Activated CD8-positive, alpha-beta memory T cell treated with anti-CD3 and anti-CD28 coated beads for 24 hours (primary cell): ENCODE measurements around the gene TANC1.

Source experiments
- DNase-seq: peaks from one replicate; pipeline ENCODE4 v3.0.0-alpha.2; 2020

Gene TANC1

DNA sequence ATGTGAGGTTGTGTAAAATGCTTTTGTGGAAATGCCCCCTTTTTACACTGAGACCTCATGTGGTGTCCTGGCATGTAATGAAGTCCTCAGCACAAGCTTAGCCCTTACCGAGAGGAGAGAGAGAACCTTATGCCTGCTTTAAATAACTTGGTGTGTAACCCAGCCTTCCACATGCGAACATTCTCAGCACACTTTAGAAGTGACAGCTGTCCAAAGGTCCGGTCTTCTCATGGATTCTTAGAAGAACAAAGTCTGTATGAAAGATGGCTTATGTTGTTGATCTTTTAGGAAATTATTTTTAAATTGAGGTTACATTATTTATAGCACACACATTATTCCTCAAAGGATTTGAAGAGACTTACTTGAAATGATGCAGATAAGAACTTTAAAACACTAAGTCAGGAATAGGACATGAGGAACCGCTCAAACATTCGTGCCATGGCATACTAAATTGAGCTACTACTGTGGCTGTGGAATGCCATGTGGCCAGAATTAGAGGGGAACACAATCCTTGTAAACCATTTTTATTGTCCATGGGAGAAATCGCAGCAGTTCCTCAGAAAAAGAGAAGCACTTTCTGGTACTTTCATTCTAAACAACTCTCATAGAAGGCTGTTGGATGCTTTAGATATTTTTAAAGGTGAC, 238.4 kb downstream of the TANC1 start:
- DNase-seq, result no peak

DNA sequence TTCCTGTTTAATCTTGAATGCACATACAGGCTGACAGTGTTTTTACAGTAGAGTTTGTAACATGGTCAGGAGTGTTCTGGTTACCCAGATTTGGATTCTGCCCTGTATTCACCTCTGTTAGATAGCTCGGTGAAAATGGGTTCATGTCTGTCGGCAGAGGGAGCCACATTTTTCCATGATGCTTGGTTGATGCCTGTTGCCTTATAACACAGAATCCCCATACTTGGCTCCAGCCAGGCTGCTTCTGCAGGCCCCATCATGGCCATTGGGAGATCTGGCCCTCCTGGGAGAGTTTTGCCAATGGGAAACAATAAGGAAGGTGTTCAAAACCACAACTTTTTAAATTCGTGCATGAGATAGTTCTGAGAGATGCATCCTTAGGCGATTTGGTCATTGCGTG, 240.0 kb downstream of the TANC1 start:
- DNase-seq, result no peak

DNA sequence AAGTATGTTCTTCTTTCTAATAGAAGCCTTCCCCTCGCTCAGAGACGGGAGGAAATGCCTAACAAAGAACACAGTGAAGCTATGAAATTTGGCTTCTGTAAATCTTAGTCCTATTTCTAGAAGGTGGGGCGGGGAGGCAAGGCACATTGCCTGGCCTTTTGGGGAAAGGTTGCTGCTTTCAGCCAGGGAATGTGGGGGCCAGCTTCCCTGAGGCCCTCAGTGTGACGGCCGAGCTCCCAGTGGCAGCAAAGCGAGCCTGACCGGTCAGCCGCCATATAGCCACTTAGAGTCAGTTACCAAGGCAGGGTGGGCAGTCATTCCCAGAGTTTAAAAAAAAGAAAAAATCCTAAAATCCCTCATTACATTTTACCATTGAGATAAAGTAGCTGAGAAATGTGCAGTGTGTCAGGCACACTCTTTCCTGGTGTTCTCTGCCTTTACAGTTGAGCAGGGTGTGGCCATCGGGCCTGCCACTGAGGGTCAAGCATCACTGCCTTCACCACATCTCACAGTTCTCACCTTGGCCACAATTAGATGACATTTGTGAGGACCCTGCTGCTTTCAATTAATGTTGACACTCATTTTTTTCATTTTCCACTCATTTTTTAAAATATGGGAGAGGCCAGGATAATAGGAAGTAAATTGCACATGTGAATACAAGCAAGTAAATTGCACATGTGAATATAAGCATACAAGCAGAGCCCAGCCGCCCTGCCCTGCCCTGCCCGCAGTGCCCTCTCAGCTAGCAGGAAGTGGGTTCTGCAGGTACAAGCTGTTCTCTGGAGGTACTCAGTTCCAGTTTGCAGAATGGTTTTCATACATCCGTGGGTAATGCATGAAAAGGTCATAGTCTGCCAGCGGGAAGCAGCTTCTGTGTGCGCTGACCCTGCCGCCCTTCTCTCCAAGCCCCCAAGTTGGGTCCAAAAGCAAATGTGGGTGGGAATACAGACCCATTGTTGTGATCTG, 241.2 kb downstream of the TANC1 start:
- no peak for DNase-seq

DNA sequence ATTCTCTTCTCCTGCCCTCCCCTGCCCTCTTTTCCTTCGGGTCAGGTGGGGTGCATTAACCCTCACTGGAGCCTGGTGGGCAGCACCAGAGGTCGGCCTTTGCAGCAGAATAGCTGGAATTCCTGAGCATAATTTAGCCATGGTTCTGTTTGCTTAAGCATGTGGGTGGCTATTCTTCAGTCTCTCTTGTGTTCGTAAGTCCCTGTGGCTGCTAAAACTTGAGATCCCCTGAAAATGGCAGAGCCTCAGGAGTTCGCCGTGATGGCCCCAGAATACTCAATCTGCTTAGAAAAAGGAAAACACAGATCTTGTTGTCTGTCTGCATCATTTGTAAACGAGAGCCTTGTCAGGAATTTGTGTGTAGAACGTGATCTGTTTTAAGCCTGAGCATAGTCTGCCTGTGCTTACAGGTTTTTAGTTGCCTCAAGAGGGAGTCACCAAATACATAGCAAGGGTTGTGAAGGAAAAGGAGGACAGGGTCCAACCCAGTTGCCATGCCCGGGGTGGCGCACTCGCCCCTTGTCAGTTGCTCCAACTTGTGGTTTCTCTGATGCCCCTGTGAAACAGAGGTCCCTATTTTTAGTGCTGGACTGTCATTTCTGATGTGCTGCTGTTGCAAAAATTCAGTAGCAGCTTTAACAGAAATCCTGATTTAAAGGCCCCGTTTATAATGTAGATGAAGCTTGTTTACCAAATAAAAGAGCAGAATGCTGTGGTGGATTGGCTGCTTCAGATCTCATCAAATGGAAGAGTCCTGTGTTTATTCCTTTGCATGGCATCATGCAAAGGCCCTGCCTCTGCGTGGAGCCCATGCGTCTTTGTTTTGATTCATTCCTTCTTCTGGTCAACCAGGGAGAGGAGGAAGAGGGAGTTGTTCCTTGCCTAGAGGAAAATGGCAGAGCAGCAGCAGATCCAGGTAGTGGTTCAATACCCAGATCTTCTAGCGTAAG, 243.3 kb downstream of the TANC1 start:
- DNase-seq, result no peak

DNA sequence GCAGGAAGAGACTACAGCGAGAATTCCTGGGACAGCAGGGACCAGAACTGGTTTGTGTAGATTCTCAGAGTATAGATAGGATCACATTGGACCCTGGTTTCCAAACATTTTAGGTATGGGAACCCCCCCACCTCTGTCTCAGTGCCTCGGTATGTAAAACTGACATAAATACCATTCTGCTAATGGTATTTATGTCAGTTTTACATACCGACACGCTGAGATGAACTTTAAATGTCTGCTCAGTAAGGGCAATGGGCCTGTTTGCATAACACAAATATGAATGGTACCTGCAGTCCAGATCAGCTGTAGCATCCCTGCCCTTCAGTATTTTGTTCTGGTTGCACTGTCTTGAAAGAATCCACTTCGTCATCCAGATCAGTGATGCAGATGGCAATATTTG, 244.9 kb downstream of the TANC1 start:
- DNase-seq, result no peak

DNA sequence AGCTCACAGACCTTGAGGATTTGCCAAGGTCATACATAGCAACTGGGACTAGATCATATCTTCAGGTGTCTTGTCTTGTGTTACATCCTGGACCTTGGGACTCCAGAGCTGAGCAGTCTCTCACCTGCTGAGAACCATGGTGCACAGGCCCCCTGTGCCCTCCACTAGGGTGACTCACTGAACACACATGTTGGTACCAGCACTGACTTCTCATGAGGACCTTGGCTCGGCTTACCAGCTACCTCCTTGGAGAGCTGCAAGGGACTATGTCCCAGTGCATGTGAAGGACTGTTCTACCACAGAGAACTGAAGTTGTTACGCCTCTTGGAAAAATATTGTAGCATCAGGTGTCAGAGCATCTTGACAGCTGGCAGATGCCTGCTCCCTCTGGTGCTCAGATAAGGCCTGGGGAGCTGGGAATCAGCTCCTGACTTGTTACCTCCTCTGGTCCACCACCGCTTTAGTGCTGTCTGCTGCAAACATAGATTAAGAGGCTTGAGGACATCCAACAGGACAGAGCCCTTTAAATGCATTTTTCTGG, 246.0 kb downstream of the TANC1 start:
- peak; percentile 48 for DNase-seq

DNA sequence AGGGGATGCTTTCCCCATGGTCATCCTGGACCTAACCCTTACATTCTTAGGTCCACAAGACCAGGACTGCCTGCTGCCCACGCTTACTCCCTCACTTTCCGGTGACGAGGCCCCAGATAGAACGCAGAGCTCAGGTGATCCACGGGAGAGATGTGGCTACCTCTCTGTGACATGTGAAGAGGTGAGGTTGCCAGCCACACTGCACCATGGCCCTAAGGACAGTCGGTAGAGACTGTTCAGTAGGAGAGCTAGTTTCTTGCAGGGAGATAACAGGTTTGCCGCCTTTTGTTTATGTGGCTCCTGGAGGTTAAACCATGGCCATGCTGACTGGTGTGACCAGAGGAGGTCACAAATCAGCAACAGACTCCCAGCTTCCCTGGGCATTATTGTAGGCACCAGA, 246.7 kb downstream of the TANC1 start:
- no peak for DNase-seq

DNA sequence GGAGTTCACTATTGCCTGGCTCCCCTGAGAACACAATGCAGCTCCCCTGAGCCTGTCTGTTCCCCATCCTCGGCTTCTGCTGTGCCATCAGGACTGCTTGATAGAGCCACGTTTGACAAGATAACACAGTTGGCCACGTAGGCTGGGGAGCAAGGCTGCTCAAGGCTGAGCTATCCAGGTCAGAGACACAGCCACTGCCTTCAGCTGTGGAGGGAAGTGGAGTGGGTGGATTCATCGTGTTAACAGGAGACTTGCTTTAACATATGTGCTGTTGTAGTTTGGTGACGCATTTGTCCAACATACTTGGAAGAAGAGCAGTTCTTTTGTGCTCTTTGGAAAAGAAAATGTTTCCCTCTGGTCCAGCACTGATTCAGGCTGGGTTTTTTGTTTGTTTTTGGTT, 249.2 kb downstream of the TANC1 start:
- DNase-seq, result no peak

DNA sequence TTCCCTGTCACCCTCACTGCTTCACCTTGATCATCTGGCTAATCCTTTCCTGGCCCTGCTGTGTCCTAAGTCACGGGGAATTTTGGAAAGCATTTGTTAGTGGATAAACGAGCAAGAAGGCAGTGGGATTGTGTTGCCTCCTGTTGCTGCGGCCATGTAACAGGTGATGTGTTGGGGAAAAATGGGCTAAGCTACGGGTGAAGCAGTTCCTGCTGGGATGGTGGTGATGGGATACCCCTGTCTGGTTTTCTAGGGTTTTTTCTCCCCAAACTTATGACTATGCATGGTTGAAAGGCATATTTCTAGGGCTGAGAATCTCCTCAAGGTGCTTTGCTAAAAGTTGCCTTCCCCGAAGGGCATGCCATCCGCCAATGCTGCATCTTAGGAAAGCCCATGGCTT, 249.9 kb downstream of the TANC1 start:
- DNase-seq, result peak; percentile 4

DNA sequence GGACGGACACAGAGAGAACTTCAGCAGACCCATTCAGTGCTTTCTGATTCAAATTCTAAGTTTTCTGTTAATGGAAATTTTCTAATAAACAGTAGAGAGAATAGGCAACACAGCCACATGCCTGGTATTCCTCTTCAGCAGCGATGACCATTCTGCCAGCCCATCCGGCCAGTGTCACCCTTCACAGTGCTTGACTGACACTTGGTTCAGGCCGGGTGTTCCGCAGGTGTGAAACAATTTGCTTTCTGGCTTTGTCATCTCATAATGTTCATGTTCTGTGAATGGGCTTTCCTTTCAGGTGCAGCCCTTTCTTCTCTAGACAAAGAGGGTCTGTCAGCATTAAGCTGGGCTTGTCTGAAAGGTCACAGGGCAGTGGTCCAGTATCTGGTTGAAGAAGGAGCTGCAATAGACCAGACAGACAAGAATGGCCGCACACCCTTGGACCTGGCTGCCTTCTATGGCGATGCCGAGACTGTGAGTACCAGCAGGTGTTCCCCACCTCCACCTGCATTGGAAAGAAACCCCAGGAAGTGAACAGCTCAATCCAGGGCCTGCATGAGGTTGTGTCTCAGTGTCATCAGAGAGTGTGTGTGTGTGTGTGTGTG, 251.1 kb downstream of the TANC1 start:
- peak; percentile 24 for DNase-seq

DNA sequence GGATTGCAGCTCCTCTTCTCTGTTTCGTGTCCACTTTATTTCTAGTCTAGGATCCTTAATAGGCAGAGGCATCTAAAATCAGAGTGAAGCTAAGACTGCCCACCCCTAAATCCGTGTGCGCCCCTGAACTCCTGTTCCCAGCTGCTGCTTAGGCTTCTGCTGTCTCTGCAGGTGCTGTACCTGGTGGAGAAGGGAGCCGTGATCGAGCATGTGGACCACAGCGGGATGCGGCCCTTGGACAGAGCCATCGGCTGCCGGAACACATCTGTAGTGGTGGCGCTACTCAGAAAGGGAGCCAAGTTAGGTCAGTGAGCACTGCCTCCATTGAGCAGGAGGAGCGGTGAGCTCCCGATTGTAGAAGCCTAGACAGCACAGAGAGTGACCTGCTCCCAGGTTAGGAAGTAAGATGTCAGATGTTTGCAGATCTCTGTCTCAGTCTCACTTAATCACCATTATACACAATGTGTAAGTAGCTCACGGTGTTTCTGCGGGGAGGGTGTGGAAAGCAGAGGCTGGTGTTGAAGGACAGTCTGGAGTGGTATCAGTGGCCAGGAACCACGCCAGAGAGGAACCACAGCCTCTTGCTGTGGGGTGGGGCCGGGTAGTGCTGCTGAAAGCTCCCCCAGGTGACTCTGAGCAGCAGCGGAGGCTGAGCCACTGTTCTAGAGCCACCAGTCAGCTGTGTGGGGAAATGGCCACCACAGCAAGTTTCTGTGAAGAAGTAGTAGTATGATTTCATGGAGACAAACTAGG, 255.8 kb downstream of the TANC1 start:
- peak; percentile 50 for DNase-seq

DNA sequence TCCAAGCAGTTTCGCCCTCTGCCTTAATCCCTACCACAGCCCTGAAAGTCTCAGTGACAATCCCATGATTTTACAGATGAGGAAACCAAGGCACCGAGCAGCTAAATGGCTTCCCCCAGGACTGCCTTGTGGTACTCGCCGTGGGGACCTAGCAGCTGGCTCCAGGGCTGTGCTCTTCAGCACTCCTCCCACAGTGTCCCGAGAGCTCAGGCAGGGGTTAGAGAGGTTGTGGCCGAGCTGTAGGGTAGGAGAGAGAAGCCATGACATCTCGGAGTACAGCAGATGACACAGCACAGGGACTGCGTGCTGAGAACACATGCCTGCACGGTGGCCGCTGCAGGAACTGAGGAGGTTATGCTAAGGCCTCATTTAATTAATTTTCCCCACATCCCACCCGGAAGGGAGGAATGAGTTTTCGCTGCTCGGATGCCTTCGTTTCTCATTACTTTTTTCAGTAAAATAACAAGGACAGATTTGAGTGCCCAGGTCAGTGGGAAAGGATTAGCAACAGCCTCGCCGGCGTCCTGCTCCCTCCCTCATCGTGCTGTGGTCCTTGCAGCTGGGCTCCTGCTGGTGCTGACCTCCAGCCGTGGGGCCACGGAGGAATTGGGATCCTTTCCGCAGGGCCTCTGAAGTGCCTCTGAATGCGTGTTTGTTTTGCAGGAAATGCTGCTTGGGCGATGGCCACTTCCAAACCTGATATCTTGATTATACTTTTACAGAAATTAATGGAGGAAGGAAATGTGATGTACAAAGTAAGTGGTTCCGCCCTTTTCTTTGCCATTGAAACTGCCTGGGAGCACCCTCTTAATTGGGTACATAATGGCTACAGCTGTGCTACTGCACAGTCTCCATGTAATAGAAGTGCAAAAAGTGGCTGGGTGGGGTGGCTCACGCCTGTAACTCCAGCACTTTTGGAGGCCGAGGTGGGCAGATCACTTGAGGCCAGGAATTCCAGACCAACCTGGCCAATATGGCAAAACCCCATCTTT, 256.9 kb downstream of the TANC1 start:
- peak; percentile 26 for DNase-seq

DNA sequence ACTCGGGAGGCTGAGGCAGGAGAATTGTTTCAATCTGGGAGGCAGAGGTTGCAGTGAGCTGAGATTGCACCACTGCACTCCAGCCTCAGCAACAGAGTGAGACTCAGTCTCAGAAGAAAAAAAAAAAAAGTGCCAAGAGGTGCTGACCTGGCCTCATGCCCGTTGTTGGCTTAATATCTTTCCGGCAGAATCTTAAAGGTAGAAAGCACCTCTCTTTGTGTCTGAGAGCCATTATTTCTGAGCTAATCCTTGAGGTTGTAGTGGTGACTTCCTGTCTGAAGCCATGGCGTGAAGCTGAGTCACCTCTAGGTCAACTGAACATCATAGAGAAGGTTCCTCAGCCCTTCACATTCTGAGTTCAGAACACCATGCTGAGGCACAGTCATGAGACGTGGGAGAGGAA, 257.6 kb downstream of the TANC1 start:
- DNase-seq, result peak; percentile 60

DNA sequence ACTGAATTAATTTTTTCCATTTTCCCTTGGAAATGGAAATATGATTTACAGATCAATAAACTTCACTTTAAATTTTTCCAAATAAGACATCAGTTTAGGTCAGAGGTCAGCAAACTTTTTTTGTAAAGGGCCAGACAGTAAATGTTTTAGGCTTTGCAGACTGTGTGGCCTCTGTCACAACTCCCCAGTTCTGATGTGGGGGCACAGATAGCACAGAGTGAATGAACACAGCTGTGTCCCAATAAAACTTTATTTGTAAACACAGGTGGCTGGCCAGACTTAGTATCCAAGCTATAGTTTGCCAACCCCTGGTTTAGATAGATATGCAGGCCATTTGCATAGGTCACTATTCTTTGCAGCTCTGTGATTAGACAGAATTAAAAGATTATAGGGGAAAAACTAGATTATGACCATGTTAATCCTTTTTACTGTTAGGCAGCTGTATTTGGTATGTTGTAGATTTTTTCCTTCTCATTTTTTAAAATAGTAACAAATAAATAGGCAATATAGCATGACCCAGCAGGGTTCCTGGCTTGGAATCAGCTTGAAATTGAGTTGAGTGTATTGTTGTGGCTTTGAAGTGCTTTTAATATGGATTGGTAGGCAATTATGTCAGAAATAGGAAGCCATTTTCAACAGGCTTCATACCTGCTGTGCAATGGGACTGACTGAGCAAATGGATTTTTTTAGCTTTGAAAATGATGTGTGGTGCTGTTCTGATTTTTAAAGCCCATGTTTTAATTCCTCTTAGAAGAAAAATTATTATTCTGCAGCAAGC, 258.4 kb downstream of the TANC1 start:
- DNase-seq, result peak; percentile 43

DNA sequence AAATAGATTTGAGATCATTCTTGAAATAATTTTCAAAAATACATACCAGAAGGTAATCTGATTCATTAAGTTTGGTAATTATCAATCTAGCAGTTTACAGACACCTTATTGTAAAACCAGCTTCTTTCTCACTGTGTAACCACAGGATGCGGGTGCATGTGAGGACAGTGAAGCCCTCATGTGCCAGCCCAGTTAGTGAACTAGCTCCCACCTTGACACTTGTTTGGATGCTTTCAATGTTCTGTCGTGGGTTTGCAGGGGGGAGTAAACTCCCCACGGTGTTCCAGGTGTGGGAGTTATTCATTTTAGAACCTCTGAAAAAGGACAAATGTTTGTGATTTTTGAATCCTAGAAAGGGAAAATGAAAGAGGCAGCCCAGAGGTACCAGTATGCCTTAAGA, 259.0 kb downstream of the TANC1 start:
- peak; percentile 40 for DNase-seq

DNA sequence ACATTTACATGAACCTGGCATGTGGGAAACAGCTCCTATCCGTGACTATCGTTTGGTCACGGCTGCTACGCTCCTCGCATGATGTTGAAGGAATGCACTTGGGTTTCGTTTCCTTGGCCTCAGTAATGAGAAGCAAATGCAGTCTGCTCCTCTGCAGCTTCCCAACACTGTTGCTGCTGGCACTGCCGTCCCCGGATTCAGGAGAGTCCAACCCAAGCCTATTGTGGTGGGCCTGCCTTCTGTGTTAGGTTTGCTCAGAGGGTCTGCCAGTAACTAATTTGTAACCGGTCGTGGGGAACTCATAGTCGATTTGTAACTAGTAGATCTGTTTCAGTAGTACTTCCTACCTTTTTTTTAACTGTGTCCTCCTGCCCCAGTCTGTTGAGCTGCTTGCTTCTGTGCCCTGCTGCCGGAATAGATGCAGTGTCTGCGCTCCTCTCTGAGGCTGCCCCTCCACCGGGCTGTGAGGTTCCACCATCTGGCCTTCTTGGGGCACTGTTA, 259.7 kb downstream of the TANC1 start:
- peak; percentile 44 for DNase-seq

DNA sequence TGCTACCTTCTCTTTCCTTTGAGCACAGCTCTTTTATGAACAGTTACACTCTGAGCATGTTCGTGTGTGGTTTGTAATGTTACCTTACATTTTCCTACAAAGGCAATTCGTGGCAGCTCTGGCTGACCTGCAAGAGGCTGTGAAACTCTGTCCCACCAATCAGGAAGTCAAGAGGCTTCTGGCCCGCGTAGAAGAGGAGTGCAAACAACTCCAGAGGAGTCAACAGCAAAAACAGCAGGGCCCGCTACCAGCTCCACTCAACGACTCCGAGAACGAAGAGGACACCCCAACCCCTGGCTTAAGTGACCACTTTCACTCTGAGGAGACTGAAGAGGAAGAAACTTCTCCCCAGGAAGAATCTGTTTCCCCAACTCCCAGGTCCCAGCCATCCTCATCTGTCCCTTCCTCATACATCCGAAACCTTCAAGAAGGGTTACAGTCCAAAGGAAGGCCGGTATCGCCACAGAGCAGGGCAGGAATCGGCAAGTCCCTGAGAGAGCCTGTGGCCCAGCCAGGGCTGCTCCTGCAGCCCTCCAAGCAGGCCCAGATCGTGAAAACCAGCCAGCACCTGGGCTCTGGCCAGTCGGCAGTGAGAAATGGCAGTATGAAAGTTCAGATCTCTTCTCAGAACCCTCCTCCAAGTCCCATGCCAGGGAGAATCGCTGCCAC, 261.2 kb downstream of the TANC1 start:
- no peak for DNase-seq

DNA sequence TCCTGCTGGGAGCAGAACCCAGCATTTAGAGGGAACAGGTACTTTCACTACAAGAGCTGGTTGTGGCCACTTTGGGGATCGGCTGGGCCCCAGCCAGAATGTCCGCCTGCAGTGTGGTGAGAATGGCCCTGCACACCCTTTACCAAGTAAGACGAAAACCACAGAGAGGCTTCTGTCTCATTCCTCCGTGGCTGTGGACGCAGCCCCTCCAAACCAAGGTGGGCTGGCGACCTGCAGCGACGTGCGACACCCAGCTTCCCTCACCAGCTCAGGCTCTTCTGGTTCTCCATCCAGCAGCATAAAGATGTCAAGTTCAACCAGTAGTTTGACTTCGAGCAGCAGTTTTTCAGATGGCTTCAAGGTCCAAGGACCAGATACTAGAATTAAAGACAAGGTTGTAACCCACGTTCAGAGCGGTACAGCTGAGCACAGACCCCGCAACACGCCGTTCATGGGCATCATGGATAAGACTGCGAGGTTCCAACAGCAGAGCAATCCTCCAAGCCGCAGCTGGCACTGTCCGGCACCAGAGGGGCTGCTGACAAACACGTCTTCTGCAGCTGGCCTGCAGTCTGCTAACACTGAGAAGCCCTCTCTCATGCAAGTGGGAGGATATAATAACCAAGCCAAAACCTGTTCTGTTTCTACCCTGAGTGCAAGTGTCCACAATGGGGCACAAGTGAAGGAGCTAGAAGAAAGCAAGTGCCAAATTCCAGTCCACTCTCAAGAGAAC, 261.9 kb downstream of the TANC1 start:
- no peak for DNase-seq
